GM21529 (cell line): Measurements from ENCODE around the gene CYP4X1.
"Not testable (repeated sequence)": the region's sequence is repeated elsewhere in the genome, so short reads cannot be mapped to it uniquely, and the experiment has no call there.

Experiments
- ATAC-seq: cut with Tn5 transposase; IDR thresholded peaks from one replicate; pipeline ENCODE4 v1.9.1; 2021; ENCODE audit not compliant: unreplicated experiment

Gene CYP4X1

GRCh38 chr1:47069509-47069908, 46.0 kb downstream of the CYP4X1 start:
- not testable (repeated sequence) for ATAC-seq

DNA sequence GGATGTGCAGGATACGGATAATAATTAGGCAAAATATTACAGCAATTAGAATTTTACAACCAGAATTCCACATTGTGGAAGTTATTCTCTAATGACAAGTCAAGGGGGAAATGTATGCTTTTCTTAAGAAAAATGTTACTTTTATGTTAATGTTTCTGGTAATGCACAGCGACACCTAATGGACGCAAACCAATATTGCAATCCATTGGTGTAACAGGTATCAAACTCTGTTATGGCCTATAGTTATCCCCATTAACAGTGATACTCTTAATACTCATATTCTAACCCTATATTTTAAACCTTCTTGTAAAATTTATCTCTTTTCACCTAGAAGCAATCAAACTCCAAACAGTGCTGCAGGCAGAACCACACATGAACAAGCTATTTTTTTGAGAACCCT, 65.9 kb downstream of the CYP4X1 start:
- not testable (repeated sequence) for ATAC-seq

- not testable (repeated sequence) for ATAC-seq
Measured at GRCh38 chr1:47091476-47091875, 68.0 kb downstream of the CYP4X1 start.
